HS-27A (cell line): ENCODE measurements around the gene OSTN.
A peak's percentile ranks its signal among the peaks of the same experiment; 100 is the strongest.
"Not testable (repeated sequence)": the region's sequence is repeated elsewhere in the genome, so short reads cannot be mapped to it uniquely, and the experiment has no call there.

Experiments used
- DNase-seq: peaks from one replicate; pipeline ENCODE4 v3.0.0-alpha.2; 2012; ENCODE audit warnings: low read depth, missing footprints

The OSTN gene

GRCh38 chr3:191235331-191236314, 36.6 kb downstream of the OSTN start:
- DNase-seq, result peak; percentile 41

GRCh38 chr3:191236646-191237045, 37.6 kb downstream of the OSTN start:
- peak; percentile 35 for DNase-seq

GRCh38 chr3:191237047-191237882, 38.2 kb downstream of the OSTN start:
- DNase-seq, result no peak

GRCh38 chr3:191238321-191238817, 39.3 kb downstream of the OSTN start:
- no peak for DNase-seq

GRCh38 chr3:191239407-191240031, 40.5 kb downstream of the OSTN start:
- DNase-seq, result no peak

- DNase-seq, result no peak
These were observed 41.4 kb downstream of the OSTN start for GRCh38 chr3:191240486-191240885.

- DNase-seq, result no peak
These were observed 45.3 kb downstream of the OSTN start for GRCh38 chr3:191244242-191244867.

GRCh38 chr3:191246034-191246433, 47.0 kb downstream of the OSTN start:
- DNase-seq, result not testable (repeated sequence)

- peak; percentile 78 for DNase-seq
These were observed 47.6 kb downstream of the OSTN start for GRCh38 chr3:191246630-191247029.

- DNase-seq, result no peak
These were observed 54.2 kb downstream of the OSTN start for GRCh38 chr3:191253089-191253799.

GRCh38 chr3:191254098-191254873, 55.2 kb downstream of the OSTN start:
- no peak for DNase-seq

- no peak for DNase-seq
These were observed 56.1 kb downstream of the OSTN start for GRCh38 chr3:191255156-191255555.

GRCh38 chr3:191256405-191256804, 57.4 kb downstream of the OSTN start:
- DNase-seq, result no peak

GRCh38 chr3:191257286-191257685, 58.2 kb downstream of the OSTN start:
- DNase-seq, result no peak

- no peak for DNase-seq
These were observed 60.4 kb downstream of the OSTN start for GRCh38 chr3:191259486-191259885.

GRCh38 chr3:191260431-191261303, 61.6 kb downstream of the OSTN start:
- no peak for DNase-seq

GRCh38 chr3:191261304-191261638, 62.2 kb downstream of the OSTN start:
- no peak for DNase-seq

- no peak for DNase-seq
These were observed 63.6 kb downstream of the OSTN start for GRCh38 chr3:191262650-191263049.

- DNase-seq, result no peak
These were observed 64.3 kb downstream of the OSTN start for GRCh38 chr3:191263365-191263764.
